ENCODE results near the gene TMTC3. TPM values are rescaled to one million over a fixed set of nuclear protein-coding genes. Genes with fewer than 3 reads are reported as not detected.

The TMTC3 gene
- total RNA-seq, 1 donor from 2014 or later = 6.9 TPM

DNA sequence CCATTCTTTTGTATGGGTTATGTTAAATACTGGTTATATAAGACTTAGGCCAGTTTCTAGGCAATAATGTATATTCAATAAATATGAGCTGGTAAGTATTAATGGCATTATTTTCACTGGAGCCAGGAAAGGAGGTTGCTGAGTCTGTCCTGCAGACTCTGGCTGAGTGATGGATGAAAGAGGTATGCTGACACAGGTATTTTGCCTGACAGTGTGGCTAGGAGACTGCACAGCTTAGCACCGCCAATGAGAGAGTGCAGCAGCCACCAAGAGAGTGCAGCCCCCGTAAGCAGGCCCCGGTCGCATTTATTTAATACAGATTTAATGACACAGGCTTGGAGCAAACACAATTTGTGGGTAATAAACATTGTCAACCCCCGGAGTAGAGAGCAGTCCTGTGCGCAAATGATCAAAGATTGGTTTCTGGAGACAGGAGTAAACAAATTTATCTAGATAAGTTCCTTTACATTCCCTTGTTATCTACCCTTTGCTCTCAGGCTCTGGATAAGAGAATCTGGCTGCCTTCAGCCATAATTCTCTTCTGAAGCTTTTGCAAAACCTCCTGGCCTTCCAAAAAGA, 37.4 kb downstream of the TMTC3 start:
- DNase-seq (ENCODE audit: low spot score) = no peak
- no peak overlapping the region for H3K4me3 Mint-ChIP-seq
- peaks cover 28% of the 10 kb centered on the region for H3K36me3 Mint-ChIP-seq (ENCODE audit: low read depth)
- H3K4me1 Mint-ChIP-seq (ENCODE audit: low read depth) = no peaks in the 10 kb centered on the region
- no peaks in the 10 kb centered on the region for H3K9me3 Mint-ChIP-seq
- intact Hi-C loops (cut with micrococcal nuclease) = no loop called here
- H3K27ac Mint-ChIP-seq = no peak overlapping the region
- no peaks in the 10 kb centered on the region for H3K27me3 Mint-ChIP-seq (ENCODE audit: insufficient read depth)

DNA sequence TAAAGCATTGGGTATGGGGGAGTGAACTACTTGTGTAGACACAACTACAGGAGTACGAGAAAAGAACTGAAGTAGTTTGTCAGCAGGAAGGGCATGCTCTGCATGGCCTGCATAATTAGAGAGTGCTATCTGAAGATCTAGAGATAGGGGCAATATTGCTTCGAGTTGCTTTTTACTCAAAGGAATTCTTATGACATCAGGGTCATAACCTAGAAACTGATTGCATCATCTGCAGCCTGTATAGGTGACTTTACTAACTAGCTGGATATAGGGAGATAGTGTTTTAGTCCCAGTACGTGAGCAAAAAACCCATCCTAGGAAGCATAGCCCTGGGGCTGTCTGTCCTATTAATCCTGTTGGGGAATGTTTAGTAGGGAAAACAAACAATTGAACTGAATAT, 39.8 kb downstream of the TMTC3 start:
- Mint-ChIP-seq H3K27me3 (ENCODE audit: insufficient read depth) (no peaks in the 10 kb centered on the region), H3K27ac (no peak overlapping the region), H3K36me3 (ENCODE audit: low read depth) (peaks cover 20% of the 10 kb centered on the region), H3K9me3 (no peaks in the 10 kb centered on the region), H3K4me1 (ENCODE audit: low read depth) (no peaks in the 10 kb centered on the region), H3K4me3 (no peak overlapping the region)
- intact Hi-C loops (cut with micrococcal nuclease) = no loop called here
- DNase-seq (ENCODE audit: low spot score) = no peak

DNA sequence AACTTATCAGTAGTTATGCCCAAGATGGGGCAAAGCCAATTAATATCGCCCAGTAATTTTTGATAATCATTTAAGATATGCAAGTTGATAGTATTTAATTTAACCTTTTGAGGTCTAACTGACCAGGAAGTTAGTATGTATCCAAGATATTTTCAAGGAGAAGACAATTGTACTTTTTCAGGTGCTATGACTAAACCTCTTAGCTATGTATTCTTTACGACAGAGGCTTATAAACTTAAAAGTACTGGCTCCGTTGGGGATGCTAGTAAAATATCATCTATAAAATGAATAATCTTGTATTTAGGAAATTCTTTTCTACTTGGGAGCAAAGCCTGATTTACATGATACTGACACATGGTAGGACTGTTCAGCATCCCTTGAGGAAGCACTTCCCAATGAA, 40.3 kb downstream of the TMTC3 start:
- no peaks in the 10 kb centered on the region for H3K4me1 Mint-ChIP-seq (ENCODE audit: low read depth)
- intact Hi-C loops (cut with micrococcal nuclease) = no loop called here
- no peak for DNase-seq (ENCODE audit: low spot score)
- no peak overlapping the region for H3K4me3 Mint-ChIP-seq
- peaks cover 20% of the 10 kb centered on the region for H3K36me3 Mint-ChIP-seq (ENCODE audit: low read depth)
- H3K27ac Mint-ChIP-seq = no peak overlapping the region
- no peaks in the 10 kb centered on the region for H3K9me3 Mint-ChIP-seq
- no peaks in the 10 kb centered on the region for H3K27me3 Mint-ChIP-seq (ENCODE audit: insufficient read depth)

DNA sequence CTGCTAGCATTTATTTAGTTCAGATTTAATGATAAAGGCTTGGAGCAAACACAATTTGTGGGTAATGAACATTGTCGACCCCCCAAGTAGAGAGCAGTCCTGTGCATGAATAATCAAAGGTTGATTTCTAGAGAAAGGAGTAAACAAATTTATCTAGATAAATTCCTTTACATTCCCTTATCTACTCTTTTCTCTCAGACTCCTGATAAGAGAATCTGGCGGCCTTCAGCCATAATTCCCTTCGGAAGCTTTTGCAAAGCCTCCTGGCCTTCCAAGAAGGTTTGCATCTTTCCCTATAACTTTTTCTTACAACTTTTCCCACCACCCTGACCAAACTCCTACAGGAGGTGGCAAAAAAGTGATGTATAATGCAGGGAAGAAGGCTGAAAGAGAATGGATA, 42.1 kb downstream of the TMTC3 start:
- intact Hi-C loops (cut with micrococcal nuclease) = no loop called here
- Mint-ChIP-seq H3K4me1 (ENCODE audit: low read depth) (no peaks in the 10 kb centered on the region), H3K36me3 (ENCODE audit: low read depth) (peaks cover 11% of the 10 kb centered on the region), H3K27ac (no peak overlapping the region), H3K27me3 (ENCODE audit: insufficient read depth) (no peaks in the 10 kb centered on the region), H3K9me3 (no peaks in the 10 kb centered on the region), H3K4me3 (no peak overlapping the region)
- no peak for DNase-seq (ENCODE audit: low spot score)

DNA sequence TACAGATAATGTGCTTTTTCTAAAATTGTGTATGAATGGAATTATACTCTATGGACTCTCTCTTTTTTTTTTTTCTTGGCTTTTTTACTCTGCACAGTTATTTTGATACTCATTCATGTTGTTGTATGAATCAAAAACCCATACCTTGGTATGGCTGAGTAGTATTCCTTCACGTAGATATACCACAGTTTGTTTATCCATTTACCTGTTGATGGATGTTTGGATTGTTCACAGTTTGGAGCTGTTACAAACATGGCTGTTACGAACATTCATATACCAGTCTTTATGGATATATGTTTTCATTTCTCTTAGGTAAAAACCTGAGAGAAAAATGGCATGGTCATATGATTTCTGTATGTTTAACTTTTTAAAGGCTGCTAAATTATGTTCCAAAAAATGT, 43.2 kb downstream of the TMTC3 start:
- no peak overlapping the region for H3K4me3 Mint-ChIP-seq
- H3K4me1 Mint-ChIP-seq (ENCODE audit: low read depth) = no peaks in the 10 kb centered on the region
- H3K9me3 Mint-ChIP-seq = no peaks in the 10 kb centered on the region
- H3K36me3 Mint-ChIP-seq (ENCODE audit: low read depth) = peaks cover 6% of the 10 kb centered on the region
- intact Hi-C loops (cut with micrococcal nuclease) = no loop called here
- DNase-seq (ENCODE audit: low spot score) = no peak
- H3K27me3 Mint-ChIP-seq (ENCODE audit: insufficient read depth) = no peaks in the 10 kb centered on the region
- no peak overlapping the region for H3K27ac Mint-ChIP-seq

DNA sequence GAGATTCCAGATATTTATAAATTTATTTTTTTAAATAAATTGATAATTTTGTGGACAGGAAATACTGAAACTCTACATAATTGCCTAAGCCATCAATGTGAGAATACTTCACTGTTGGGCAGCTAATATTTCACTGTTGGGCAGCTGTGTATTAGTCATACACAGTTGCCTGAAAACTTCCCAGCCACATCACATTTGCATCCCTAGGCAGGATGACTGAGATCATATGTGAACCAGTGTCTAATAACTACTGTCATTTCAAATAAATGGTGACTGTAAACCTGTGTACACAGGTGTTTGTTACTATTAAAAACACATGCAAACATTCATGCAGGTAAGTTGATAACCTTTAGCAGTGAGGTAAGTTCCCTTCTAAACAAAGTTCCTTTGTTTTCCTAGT, 43.9 kb downstream of the TMTC3 start:
- Mint-ChIP-seq H3K4me1 (ENCODE audit: low read depth) (no peaks in the 10 kb centered on the region), H3K27ac (no peak overlapping the region), H3K4me3 (no peak overlapping the region), H3K9me3 (no peaks in the 10 kb centered on the region), H3K27me3 (ENCODE audit: insufficient read depth) (no peaks in the 10 kb centered on the region), H3K36me3 (ENCODE audit: low read depth) (peaks cover 2% of the 10 kb centered on the region)
- DNase-seq (ENCODE audit: low spot score) = no peak
- intact Hi-C loops (cut with micrococcal nuclease) = no loop called here

DNA sequence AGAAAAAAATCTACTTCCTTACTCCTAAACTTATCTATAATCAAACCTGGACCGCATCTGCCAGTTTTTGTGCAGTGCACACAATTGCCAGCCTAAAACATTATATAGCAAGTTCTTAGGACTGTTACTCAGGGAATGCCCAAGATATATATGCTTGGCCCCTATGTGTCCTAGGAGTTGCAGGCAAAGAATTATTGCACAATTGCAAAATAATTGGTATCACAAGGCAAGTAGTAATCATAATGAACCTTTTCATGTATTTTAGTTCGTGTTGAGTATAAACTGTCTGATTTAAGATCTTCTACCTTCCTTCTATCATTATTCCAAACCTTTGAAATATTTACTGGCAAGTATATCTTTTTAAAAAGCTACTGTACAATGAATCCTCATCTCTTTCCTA, 45.5 kb downstream of the TMTC3 start:
- Mint-ChIP-seq H3K9me3 (no peaks in the 10 kb centered on the region), H3K4me1 (ENCODE audit: low read depth) (no peaks in the 10 kb centered on the region), H3K27me3 (ENCODE audit: insufficient read depth) (no peaks in the 10 kb centered on the region), H3K36me3 (ENCODE audit: low read depth) (peaks cover 3% of the 10 kb centered on the region), H3K4me3 (no peak overlapping the region), H3K27ac (no peak overlapping the region)
- intact Hi-C loops (cut with micrococcal nuclease) = no loop called here
- no peak for DNase-seq (ENCODE audit: low spot score)

DNA sequence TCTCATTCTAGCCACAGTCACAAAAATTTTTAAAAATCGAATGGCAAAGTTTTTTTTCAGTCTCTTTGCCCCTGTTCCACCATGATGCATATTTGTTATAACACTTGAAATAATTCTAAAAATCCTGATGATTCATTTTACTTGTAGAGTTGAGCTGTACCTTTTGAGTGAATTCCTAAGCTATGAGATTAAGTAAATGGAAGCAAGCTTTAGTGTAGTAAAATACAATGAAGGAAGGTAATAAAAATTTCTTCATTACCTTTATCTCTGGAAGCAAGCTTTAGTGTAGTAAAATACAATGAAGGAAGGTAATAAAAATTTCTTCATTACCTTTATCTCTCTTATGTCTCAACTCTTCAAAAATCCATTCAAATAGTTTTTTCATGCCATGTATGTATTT, 46.1 kb downstream of the TMTC3 start:
- no peak overlapping the region for H3K27ac Mint-ChIP-seq
- DNase-seq (ENCODE audit: low spot score) = no peak
- no peaks in the 10 kb centered on the region for H3K4me1 Mint-ChIP-seq (ENCODE audit: low read depth)
- no peak overlapping the region for H3K4me3 Mint-ChIP-seq
- H3K9me3 Mint-ChIP-seq = no peaks in the 10 kb centered on the region
- intact Hi-C loops (cut with micrococcal nuclease) = no loop called here
- no peaks in the 10 kb centered on the region for H3K27me3 Mint-ChIP-seq (ENCODE audit: insufficient read depth)
- H3K36me3 Mint-ChIP-seq (ENCODE audit: low read depth) = peaks cover 3% of the 10 kb centered on the region

DNA sequence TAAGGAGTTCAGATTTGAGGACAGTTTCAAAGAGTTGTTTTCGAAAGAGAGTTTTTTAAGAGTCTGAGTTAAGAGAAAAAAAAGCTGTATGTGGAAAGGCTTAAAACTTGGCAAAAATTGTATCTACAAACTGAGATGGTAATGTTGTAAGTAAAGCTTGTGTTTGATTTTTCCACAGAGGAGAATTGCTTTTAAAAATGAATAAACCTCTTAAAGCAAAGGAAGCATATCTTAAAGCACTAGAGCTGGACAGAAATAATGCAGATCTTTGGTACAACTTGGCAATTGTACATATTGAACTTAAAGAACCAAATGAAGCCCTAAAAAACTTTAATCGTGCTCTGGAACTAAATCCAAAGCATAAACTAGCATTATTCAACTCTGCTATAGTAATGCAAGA, 50.3 kb downstream of the TMTC3 start:
- Mint-ChIP-seq H3K27me3 (ENCODE audit: insufficient read depth) (no peaks in the 10 kb centered on the region), H3K4me1 (ENCODE audit: low read depth) (no peaks in the 10 kb centered on the region), H3K4me3 (no peak overlapping the region), H3K9me3 (no peaks in the 10 kb centered on the region), H3K36me3 (ENCODE audit: low read depth) (peaks cover 8% of the 10 kb centered on the region), H3K27ac (no peak overlapping the region)
- no peak for DNase-seq (ENCODE audit: low spot score)
- intact Hi-C loops (cut with micrococcal nuclease) = no loop called here

DNA sequence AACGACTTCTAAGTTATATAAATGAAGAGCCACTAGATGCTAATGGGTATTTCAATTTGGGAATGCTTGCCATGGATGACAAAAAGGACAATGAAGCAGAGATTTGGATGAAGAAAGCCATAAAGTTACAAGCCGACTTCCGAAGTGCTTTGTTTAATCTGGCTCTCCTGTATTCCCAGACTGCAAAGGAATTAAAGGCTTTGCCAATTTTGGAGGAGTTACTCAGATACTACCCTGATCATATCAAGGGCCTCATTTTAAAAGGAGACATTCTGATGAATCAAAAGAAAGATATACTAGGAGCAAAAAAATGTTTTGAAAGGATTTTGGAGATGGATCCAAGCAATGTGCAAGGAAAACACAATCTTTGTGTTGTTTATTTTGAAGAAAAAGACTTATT, 52.8 kb downstream of the TMTC3 start:
- Mint-ChIP-seq H3K4me3 (no peak overlapping the region), H3K9me3 (no peaks in the 10 kb centered on the region), H3K27me3 (ENCODE audit: insufficient read depth) (no peaks in the 10 kb centered on the region), H3K27ac (no peak overlapping the region), H3K4me1 (ENCODE audit: low read depth) (no peaks in the 10 kb centered on the region), H3K36me3 (ENCODE audit: low read depth) (peaks cover 8% of the 10 kb centered on the region)
- intact Hi-C loops (cut with micrococcal nuclease) = no loop called here
- DNase-seq (ENCODE audit: low spot score) = no peak

DNA sequence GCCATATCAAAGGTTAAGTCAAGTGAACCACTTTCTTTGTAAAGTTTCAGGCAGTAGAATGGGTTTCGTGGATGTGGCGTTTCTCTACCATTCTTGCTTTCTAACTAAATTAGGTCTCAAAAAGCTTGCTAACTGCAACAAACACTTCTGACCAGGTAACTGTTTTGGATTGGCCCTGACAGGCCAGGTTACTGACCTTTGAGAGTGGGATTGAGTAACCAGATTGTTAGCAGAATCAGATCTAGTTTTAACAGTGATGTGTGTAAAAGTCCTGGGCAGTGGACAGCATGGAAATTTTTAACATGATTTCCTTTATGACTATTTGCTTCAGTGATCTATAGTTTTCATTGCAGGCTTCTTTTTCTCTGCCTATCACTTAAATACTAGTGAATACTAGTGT, 57.9 kb downstream of the TMTC3 start:
- DNase-seq (ENCODE audit: low spot score) = no peak
- H3K27me3 Mint-ChIP-seq (ENCODE audit: insufficient read depth) = no peaks in the 10 kb centered on the region
- H3K27ac Mint-ChIP-seq = no peak overlapping the region
- H3K9me3 Mint-ChIP-seq = peaks cover 4% of the 10 kb centered on the region
- no peak overlapping the region for H3K4me3 Mint-ChIP-seq
- H3K36me3 Mint-ChIP-seq (ENCODE audit: low read depth) = peaks cover 3% of the 10 kb centered on the region
- intact Hi-C loops (cut with micrococcal nuclease) = no loop called here
- no peaks in the 10 kb centered on the region for H3K4me1 Mint-ChIP-seq (ENCODE audit: low read depth)

DNA sequence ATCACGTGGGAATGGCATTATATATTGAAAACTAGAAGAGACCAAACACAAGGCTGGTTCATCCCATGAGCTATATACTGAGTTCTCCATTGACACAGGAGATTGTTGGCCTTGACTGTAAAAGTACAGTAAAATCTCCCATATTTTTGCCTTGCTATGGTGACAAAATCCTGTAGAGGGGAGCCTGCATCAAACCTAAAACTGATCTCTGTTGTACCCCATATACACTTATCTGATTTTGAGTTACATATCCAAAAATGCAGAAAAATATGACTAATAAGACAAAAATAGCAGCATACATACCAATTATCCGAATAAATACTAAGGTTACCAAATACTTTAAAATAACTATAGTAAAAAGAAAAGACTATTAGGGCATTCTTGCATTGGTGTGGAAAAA, 60.4 kb downstream of the TMTC3 start:
- no peak for DNase-seq (ENCODE audit: low spot score)
- Mint-ChIP-seq H3K9me3 (peaks cover 13% of the 10 kb centered on the region), H3K4me3 (no peak overlapping the region), H3K27ac (no peak overlapping the region), H3K27me3 (ENCODE audit: insufficient read depth) (no peaks in the 10 kb centered on the region), H3K36me3 (ENCODE audit: low read depth) (no peaks in the 10 kb centered on the region), H3K4me1 (ENCODE audit: low read depth) (no peaks in the 10 kb centered on the region)
- intact Hi-C loops (cut with micrococcal nuclease) = no loop called here

DNA sequence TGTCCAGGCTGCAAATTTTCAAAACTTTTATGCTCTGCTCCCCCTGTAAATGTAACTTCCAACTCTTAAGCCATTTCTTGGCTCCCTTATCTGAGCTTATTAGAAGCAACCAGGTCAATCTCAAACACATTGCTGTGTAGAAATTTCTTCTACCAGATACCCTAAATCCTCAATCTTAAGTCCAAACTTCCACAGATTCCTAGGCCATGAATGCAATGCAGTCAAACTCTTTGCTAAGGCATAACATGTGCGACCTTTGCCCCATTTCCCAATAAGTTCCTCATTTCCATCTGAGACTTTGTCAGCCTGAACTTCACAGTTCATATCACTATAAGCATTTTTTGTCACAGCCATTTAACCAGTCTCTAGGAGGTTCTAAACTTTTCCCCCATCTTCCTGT, 64.5 kb downstream of the TMTC3 start:
- peaks cover 20% of the 10 kb centered on the region for H3K9me3 Mint-ChIP-seq
- H3K4me3 Mint-ChIP-seq = no peak overlapping the region
- H3K4me1 Mint-ChIP-seq (ENCODE audit: low read depth) = no peaks in the 10 kb centered on the region
- DNase-seq (ENCODE audit: low spot score) = no peak
- intact Hi-C loops (cut with micrococcal nuclease) = no loop called here
- H3K27ac Mint-ChIP-seq = no peak overlapping the region
- no peaks in the 10 kb centered on the region for H3K36me3 Mint-ChIP-seq (ENCODE audit: low read depth)
- no peaks in the 10 kb centered on the region for H3K27me3 Mint-ChIP-seq (ENCODE audit: insufficient read depth)

DNA sequence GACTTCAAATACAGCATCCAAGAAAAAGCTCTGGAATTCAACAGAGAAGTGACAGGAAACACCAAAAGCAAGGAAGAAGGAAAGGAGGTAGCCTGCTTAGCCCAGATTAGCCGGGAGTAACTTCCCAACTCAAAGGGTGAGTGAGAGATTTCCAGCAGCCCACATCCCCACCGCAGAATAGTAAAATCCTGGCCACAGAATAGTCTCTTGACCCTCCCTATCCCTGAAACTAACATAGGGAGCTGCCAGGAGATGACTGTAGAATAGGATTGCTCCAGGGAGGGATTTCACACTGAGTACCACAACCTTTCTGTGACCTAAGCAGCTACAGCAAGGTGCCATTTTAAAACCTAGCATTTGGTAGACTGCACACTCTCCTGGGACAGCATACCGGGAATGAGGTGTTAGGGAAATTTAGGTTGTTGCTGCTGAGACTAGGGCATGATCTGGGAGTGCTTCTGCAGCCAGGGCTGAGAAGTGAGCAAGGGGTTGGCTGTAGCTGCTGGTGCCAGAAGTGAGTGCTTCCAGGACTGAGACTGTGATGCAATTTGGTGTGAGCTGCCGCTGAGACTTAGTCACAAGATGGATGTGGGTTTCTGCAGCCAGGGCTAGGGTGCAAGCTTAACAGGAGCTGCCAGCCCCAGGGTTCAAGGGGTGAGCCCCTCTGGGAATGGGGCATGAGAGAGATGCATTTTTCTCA, 66.0 kb downstream of the TMTC3 start:
- intact Hi-C loops (cut with micrococcal nuclease) = no loop called here
- Mint-ChIP-seq H3K9me3 (peaks cover 23% of the 10 kb centered on the region), H3K27me3 (ENCODE audit: insufficient read depth) (no peaks in the 10 kb centered on the region), H3K36me3 (ENCODE audit: low read depth) (no peaks in the 10 kb centered on the region), H3K4me3 (no peak overlapping the region), H3K4me1 (ENCODE audit: low read depth) (no peaks in the 10 kb centered on the region), H3K27ac (no peak overlapping the region)
- DNase-seq (ENCODE audit: low spot score) = no peak
